ENCODE measurements around the gene WDR82. TPM values are rescaled to one million over a fixed set of nuclear protein-coding genes. Genes with fewer than 3 reads are reported as not detected.

Gene WDR82
- total and polyA plus RNA-seq, 2 of the 8 experiments (the other 6 are each of a cell fraction or from before 2014, with no cell fraction given) = 33.5 to 82.7 TPM

GRCh38 chr3:52231502-52232278 lies 46.8 kb downstream of the WDR82 start:
- H3K23me2 ChIP-seq (ENCODE audit: low read depth, low read length) = no peaks in the 10 kb centered on the region
- H3K79me2 ChIP-seq (ENCODE audit: control insufficient read depth in 1 of 2, insufficient read depth in 2 of 2, low read length in 2 of 2) = peaks cover 0 to 7% of the 10 kb centered on the region in 2 experiments; a peak in 1 of 4 replicates
- H2BK15ac ChIP-seq (ENCODE audit: low read length) = 0 out of 2 replicates have a peak overlapping the region, but pooled peaks have one; percentile 29
- H3K36me3 ChIP-seq (ENCODE audit: control insufficient read depth in 2 of 4, insufficient read depth in 4 of 4, low read length in 3 of 4) = peaks cover 5 to 17% (median 11%) of the 10 kb centered on the region in 4 experiments; a peak in 5 of 8 replicates
- no peak overlapping the region for H3K56ac ChIP-seq (replicated peaks; ENCODE audit: insufficient read length, low read depth, low read length)
- H2BK12ac ChIP-seq (ENCODE audit: low read depth, low read length) = no peak overlapping the region
- peaks cover 9% of the 10 kb centered on the region for H3K79me1 ChIP-seq (ENCODE audit: low read depth, low read length)
- H3K9me3 ChIP-seq (ENCODE audit: insufficient read depth in 2 of 2, low read depth in 1 of 2, low read length in 1 of 2) = no peaks in the 10 kb centered on the region
- CTCF ChIA-PET (ENCODE audit: partially characterized antibody) = interaction anchor here (0.6 to 14.4 kb wide), 55 partner anchors 14 to 984 kb away, joined by 3 to 336 read pairs (median 4); partner anchors contain the start of genes PPM1M, SEMA3G, TLR9 and WDR82
- no peak overlapping the region for H3K23ac ChIP-seq (ENCODE audit: insufficient read length)
- POLR2A ChIA-PET (ENCODE audit: partially characterized antibody) = interaction anchor here (0.7 to 3.7 kb wide), 10 partner anchors 9 to 236 kb away, joined by 3 to 13 read pairs (median 5); partner anchors contain the start of genes PPM1M, RPL29 and WDR82
- no peak overlapping the region for H3K9ac ChIP-seq (replicated peaks in 1 of 4; ENCODE audit: extremely low read depth in 1 of 4, low read depth in 3 of 4, low read length in 3 of 4)
- H3K4me3 ChIP-seq (ENCODE audit: extremely low read depth in 1 of 4, insufficient read depth in 2 of 4, low read depth in 3 of 4, low read length in 4 of 4) = no peak overlapping the region
- H3K27me3 ChIP-seq (replicated peaks in 1 of 4; ENCODE audit: control insufficient read depth in 3 of 4, extremely low read depth in 1 of 4, insufficient read depth in 3 of 4, low read length in 3 of 4) = no peaks in the 10 kb centered on the region
- no peak overlapping the region for H2BK5ac ChIP-seq (ENCODE audit: low read depth, low read length)
- peaks cover 10 to 13% of the 10 kb centered on the region in 2 experiments for H4K20me1 ChIP-seq (replicated peaks in 1 of 2; ENCODE audit: control insufficient read depth in 1 of 2, insufficient read depth in 2 of 2, low read length in 2 of 2)
- H4K5ac ChIP-seq (ENCODE audit: insufficient read length, low read depth, low read length) = no peak overlapping the region
- no peak overlapping the region for H3K18ac ChIP-seq (ENCODE audit: extremely low read depth, low read length)
- no peak overlapping the region for H2BK120ac ChIP-seq (replicated peaks; ENCODE audit: low read depth, low read length)
- H3K4me2 ChIP-seq (ENCODE audit: insufficient read depth in 1 of 2, low read depth in 2 of 2, low read length in 2 of 2) = no peak overlapping the region
- H3K27ac ChIP-seq (ENCODE audit: low read depth, low read length) = no peak overlapping the region
- no peak overlapping the region for H2BK20ac ChIP-seq (ENCODE audit: low read length)
- FAIRE-seq = no peak
- no peak overlapping the region for H3K4ac ChIP-seq (replicated peaks; ENCODE audit: insufficient read length, low read depth, low read length)
- no peak overlapping the region for H4K91ac ChIP-seq (replicated peaks; ENCODE audit: insufficient read length, low read length)
- no peak overlapping the region for H3K14ac ChIP-seq (ENCODE audit: insufficient read length)
- H4K8ac ChIP-seq (ENCODE audit: extremely low read depth, insufficient read depth, low read length) = no peak overlapping the region
- H2AK5ac ChIP-seq (ENCODE audit: low read depth, low read length) = no peak overlapping the region
- peak in 1 of 2 experiments; percentile 97 for DNase-seq (ENCODE audit: low read depth in 1 of 2, low spot score in 2 of 2)
- 83% methylated on average over 33 of the region's 34 CpGs; no CpG with 5 or more reads in 1 of the 2 experiments for WGBS, 2 experiments (ENCODE audit: extremely low coverage in 1 of 2, insufficient coverage in 1 of 2, insufficient read length in 1 of 2, insufficient replicate concordance in 2 of 2, low coverage in 1 of 2, low lambda C conversion rate in 2 of 2, missing lambda C conversion rate in 1 of 2)
- peaks cover 0 to 11% (median 5%) of the 10 kb centered on the region in 4 experiments; a peak in 5 of 7 replicates for H3K4me1 ChIP-seq (replicated peaks in 1 of 4; ENCODE audit: control insufficient read depth in 3 of 4, insufficient read depth in 4 of 4, low read length in 3 of 4)
- H2AFZ ChIP-seq (ENCODE audit: low read length) = no peak overlapping the region
- 0 out of 2 replicates have a peak, but pooled peaks have one; percentile 9 for TF ChIP-seq USF2 (IDR thresholded peaks at IDR 0.05; ENCODE audit: low read length)
- no peak for TF ChIP-seq MAX (IDR thresholded peaks at IDR 0.05)
- TF ChIP-seq SP1 (IDR thresholded peaks at IDR 0.05; ENCODE audit: low read depth, low read length) = no peak
- no peak for TF ChIP-seq TCF12 (IDR thresholded peaks at IDR 0.05; ENCODE audit: low read depth, low read length)
- no peak for TF ChIP-seq NANOG (IDR thresholded peaks at IDR 0.05; ENCODE audit: insufficient read depth, low read depth, low read length, poor library complexity, severe bottlenecking)
- no peak for TF ChIP-seq SRF (IDR thresholded peaks at IDR 0.05; ENCODE audit: low read depth, low read length)
- no peak for TF ChIP-seq TEAD4 (IDR thresholded peaks at IDR 0.05; ENCODE audit: low read depth, low read length)
- TF ChIP-seq TAF7 (optimal IDR thresholded peaks at IDR 0.05; ENCODE audit: borderline replicate concordance, low read depth, low read length) = no peak
- no peak for TF ChIP-seq SIN3A (conservative IDR thresholded peaks at IDR 0.05 in 1 of 2, IDR thresholded peaks at IDR 0.05 in 1 of 2; ENCODE audit: low read depth in 1 of 2, low read length in 2 of 2)
- TF ChIP-seq RBBP5 (IDR thresholded peaks at IDR 0.05; ENCODE audit: borderline replicate concordance, low read depth, low read length) = no peak
